HG03565 (cell line): ENCODE data around the gene AQP7.
"Not testable (repeated sequence)": the region's sequence is repeated elsewhere in the genome, so short reads cannot be mapped to it uniquely, and the experiment has no call there.

Experiments
- ATAC-seq: cut with Tn5 transposase; IDR thresholded peaks from one replicate; pipeline ENCODE4 v1.9.1; 2021; ENCODE audit warnings: mild to moderate bottlenecking, moderate library complexity; ENCODE audit not compliant: unreplicated experiment

The AQP7 gene

GRCh38 chr9:33434317-33435105 lies 32.1 kb upstream of the AQP7 start:
- ATAC-seq, result no peak

DNA sequence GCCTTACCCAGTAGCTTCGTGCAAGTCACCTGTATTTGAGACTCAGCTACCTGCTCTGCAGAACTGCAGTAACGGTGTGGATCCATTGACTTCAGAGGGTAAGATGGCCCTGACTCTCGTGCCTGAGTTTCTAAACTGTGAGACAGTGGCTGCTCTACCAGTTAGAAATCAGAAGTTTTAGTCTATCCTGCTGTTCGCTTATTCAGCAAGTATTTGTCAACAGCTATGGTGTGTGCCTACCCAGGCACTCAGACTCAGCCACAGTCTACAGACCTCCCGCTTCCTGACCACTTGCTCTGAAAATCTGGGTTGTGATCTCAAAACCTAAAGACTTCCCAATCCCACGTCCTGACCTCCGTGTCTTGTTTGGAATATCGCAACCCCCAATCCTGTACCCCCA lies 31.5 kb upstream of the AQP7 start:
- ATAC-seq, result no peak

- no peak for ATAC-seq
These were observed 29.1 kb upstream of the AQP7 start for GRCh38 chr9:33431420-33431819.

- ATAC-seq, result no peak
These were observed 28.6 kb upstream of the AQP7 start for GRCh38 chr9:33430942-33431341.

GRCh38 chr9:33429256-33429985 lies 27.1 kb upstream of the AQP7 start:
- ATAC-seq, result no peak

GRCh38 chr9:33426843-33427293 lies 24.5 kb upstream of the AQP7 start:
- no peak for ATAC-seq

DNA sequence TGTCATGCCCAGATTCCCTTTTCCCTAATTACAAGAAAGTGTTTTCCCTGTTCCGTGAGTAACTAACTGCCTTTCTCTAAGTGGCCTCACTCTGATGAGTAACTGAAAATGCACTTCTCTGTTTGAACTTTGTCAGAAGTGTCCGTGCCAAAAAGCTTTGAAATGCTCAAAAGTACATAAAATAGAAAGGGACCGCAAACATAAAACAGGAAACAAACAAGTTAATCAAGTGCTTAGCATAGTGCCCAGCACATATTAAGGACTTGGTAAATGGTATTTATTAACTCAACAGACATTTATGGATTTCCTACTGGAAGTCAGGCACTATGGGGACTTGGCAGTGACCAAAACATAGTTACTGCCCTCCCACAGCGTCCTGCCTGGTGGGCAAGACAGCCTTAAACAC lies 22.8 kb upstream of the AQP7 start:
- no peak for ATAC-seq

GRCh38 chr9:33424492-33424891 lies 22.1 kb upstream of the AQP7 start:
- ATAC-seq, result not testable (repeated sequence)

DNA sequence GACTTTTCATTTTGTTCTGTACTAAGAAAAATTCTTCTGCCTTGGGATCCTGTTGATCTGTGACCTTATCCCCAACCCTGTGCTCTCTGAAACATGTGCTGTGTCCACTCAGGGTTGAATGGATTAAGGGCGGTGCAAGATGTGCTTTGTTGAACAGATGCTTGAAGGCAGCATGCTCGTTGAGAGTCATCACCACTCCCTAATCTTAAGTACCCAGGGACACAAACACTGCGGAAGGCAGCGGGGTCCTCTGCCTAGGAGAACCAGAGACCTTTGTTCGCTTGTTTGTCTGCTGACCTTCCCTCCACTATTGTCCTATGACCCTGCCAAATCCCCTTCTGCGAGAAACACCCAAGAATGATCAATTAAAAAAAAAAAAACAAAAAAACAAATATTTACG lies 21.7 kb upstream of the AQP7 start:
- not testable (repeated sequence) for ATAC-seq

DNA sequence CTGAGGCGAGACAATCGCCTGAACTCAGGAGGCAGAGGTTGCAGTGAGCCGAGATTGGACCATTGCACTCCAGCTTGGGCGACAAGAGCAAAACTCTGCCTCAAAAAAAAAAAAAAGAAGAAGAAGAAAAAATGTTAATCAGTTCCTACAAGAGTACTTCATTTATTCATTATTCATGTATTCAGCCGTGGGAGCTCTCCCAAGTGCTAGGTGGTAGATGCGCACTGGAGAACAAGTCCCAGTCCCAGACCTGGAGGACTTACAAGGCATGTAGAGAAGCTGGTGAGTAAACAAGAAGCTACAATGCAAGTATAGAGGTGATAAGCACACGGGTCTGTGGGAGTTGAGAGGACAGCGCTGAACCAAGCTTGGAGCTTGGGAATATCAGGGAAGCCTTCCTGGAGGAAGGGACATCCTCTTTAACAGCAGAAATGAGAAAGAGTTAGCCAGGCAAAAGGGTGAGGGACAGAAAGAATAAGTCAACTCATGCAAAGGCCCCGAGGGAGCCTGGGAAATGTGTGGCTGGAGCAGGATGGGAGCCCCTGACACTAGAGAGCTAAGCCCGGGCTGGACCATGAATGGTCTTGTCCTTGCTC lies 17.4 kb upstream of the AQP7 start:
- ATAC-seq, result no peak

- ATAC-seq, result no peak
These were observed 15.7 kb upstream of the AQP7 start for GRCh38 chr9:33418090-33418489.

DNA sequence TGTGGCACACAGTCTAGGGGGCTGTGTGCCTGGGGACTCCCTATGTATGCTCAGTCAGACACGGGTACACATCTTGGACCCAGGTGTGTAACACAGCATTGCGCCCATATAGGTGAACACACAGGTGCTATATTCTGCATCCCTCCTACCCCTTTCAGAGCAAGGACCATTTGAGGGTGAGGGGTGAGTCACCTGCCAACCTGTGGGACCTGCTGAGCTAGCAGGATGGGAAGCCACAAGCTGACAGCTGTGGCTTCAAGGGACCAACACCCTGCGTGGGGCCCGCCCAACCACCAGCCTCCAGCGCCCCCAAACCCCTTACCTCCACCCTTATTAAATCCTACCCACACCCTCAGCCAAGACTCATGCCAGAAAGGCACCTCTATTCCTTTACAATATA lies 14.6 kb upstream of the AQP7 start:
- no peak for ATAC-seq

GRCh38 chr9:33415501-33416038 lies 13.2 kb upstream of the AQP7 start:
- peak; percentile 46 for ATAC-seq

DNA sequence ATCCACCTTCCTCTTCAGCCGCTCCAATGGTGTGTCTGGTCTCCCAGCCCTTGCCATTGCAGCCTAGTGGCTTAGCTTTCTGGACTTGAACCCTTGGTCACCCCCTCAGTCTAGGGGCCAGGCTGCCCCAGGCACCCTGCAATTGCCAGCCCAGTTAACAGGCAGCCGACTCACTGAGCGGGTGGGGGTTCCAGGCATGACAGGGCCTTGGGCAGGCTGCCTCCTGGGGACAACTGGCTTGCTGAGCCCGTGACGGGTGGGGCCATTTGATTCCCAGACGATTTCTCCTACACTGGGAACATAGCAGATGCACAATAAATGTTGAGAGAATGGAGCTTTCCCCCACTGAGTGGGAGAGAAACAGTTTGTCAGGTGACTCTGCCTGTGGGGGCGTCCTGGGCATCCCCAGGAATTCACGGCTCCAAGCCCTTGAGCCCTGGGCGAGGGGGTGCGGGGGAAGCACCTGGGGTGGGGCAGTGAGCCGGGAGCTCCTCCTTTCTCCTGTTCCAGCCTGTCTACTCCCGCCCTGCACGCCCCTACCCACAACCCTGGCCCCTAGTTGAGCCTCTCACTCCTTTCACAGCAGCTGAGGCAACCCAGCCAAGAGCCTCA lies 12.6 kb upstream of the AQP7 start:
- ATAC-seq, result no peak

DNA sequence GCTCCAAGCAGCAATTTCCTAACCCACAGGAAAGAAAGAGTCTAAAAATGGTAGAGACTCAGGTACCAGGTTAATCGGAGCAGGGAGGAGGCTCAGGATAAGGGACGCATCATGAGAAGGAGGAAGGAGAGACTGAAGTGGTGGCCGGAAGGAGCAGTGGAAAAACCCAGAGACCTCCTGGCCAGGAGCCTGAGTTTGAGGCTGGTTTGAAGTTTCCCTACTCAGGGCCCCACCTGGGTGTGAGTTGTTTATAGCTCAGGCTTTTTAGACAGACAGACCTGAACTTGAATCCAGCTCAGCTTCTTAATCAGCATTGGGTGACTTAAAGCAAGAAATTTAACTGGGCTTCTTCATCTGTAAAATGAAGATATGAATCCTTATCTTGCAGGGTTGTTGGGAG lies 11.9 kb upstream of the AQP7 start:
- no peak for ATAC-seq

- ATAC-seq, result no peak
These were observed 5.7 kb upstream of the AQP7 start for GRCh38 chr9:33408087-33408486.

DNA sequence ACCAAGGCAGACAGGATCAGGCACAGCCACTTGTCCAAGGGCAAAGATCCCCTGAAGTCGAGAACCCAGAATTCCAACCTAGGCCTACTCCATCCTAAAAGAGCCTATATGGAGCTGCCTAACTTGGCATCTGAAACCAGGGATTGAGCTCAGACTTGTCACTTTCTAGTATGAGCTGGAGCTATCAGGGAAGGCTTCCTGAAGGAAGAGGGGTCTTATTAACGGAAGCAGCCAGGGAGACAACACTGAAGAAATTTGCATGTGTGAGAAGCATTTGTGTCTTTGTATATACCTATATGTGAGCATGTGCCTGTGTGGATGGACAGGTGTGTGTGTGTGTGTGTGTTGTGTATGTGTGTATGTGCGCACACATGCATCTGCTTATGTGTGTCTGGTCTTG lies 4.7 kb upstream of the AQP7 start:
- no peak for ATAC-seq

- ATAC-seq, result no peak
These were observed 2.5 kb upstream of the AQP7 start for GRCh38 chr9:33404788-33405362.

- ATAC-seq, result no peak
These were observed 1.8 kb upstream of the AQP7 start for GRCh38 chr9:33403941-33404787.

DNA sequence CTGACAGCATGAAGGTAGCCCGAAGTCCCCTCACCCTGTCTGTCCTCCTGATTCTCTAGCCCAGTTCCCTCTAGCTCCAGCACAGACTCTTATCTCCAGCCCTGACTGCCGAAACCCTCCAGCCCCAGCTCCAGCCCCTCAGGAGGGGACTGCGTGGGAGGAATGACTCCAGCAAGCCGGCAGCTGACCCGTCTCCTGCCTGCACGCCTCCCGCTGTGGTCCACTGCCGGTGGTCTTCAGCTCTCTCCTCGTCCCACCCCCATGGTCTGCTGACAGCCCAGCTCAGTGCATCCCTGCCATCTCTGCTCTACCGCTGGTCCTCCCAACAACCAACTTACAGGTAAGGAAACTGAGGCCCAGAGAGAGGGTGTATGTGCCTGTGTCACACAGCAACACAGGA lies 559 bp downstream of the AQP7 start:
- ATAC-seq, result not testable (repeated sequence)
